Liver (tissue), 9 donors: Measurements from ENCODE around the gene CRACR2B. TPM values are rescaled to one million over a fixed set of nuclear protein-coding genes. Genes with fewer than 3 reads are reported as not detected.

Experiments
- DNase-seq: peaks from one replicate; pipeline ENCODE4 v3.0.0-alpha.2; 2017; ENCODE audit warnings: low spot score
- H3K27ac ChIP-seq, 2 donors: one replicate each; pipeline ENCODE4 v1.7.0; 2013; ENCODE audit warnings: inconsistent platforms in 2 of 2, low read length in 2 of 2, control low read depth in 1 of 2, low read depth in 1 of 2, mild to moderate bottlenecking in 1 of 2
- H3K27me3 ChIP-seq, 4 donors: one replicate each; pipeline versions ENCODE4 v1.6.1 to v1.7.0; 2013; ENCODE audit warnings: low read length in 3 of 4, inconsistent platforms in 1 of 4, mild to moderate bottlenecking in 1 of 4, moderate library complexity in 1 of 4; ENCODE audit not compliant: control insufficient read depth in 4 of 4, insufficient read depth in 4 of 4
- H3K36me3 ChIP-seq, 4 donors: one replicate each; pipeline versions ENCODE4 v1.6.1 to v1.7.0; 2013; ENCODE audit warnings: low read length in 3 of 4, mild to moderate bottlenecking in 3 of 4, low read depth in 1 of 4, moderate library complexity in 1 of 4; ENCODE audit not compliant: control insufficient read depth in 4 of 4, insufficient read depth in 3 of 4
- H3K4me1 ChIP-seq, 4 donors: one replicate each; pipeline versions ENCODE4 v1.6.1 to v1.7.0; 2013; ENCODE audit warnings: low read length in 3 of 4, mild to moderate bottlenecking in 3 of 4, moderate library complexity in 1 of 4; ENCODE audit not compliant: control insufficient read depth in 4 of 4, insufficient read depth in 4 of 4
- H3K4me3 ChIP-seq, 3 donors: one replicate each; pipeline versions ENCODE4 v1.6.1 to v1.7.0; 2013; ENCODE audit warnings: low read length in 3 of 3, control low read depth in 1 of 3, low read depth in 1 of 3, mild to moderate bottlenecking in 1 of 3
- H3K9ac ChIP-seq, 2 donors: one replicate each; pipeline ENCODE4 v1.7.0; 2013; ENCODE audit warnings: low read length in 2 of 2, mild to moderate bottlenecking in 2 of 2, moderate library complexity in 2 of 2, control low read depth in 1 of 2, low read depth in 1 of 2
- H3K9me3 ChIP-seq, 4 donors: one replicate each; pipeline versions ENCODE4 v1.6.1 to v1.7.0; 2013; ENCODE audit warnings: low read length in 3 of 4; ENCODE audit not compliant: control insufficient read depth in 4 of 4
- ATF3 ChIP-seq: IDR thresholded peaks from 2 replicates; pipeline ENCODE4 v1.6.1; 2016; ENCODE audit warnings: antibody characterized with exemption
- CTCF ChIP-seq: fragments of 150-350 bp; IDR thresholded peaks from 2 replicates; pipeline ENCODE4 v1.5.1; 2017; ENCODE audit warnings: improper control_type of control experiment, low read depth, low read length; ENCODE audit not compliant: missing input control
- FOXA2 ChIP-seq: IDR thresholded peaks from 2 replicates; pipeline ENCODE4 v1.6.1; 2016; ENCODE audit warnings: antibody characterized with exemption
- GABPA ChIP-seq, 2 donors: IDR thresholded peaks in 1 of 2; conservative IDR thresholded peaks in 1 of 2; 2 replicates each; pipeline ENCODE4 v1.6.1; 2016; ENCODE audit warnings: antibody characterized with exemption in 2 of 2, mild to moderate bottlenecking in 1 of 2, moderate library complexity in 1 of 2
- HNF4G ChIP-seq: IDR thresholded peaks from 2 replicates; pipeline ENCODE4 v1.6.1; 2016; ENCODE audit warnings: antibody characterized with exemption
- JUND ChIP-seq, 2 donors: IDR thresholded peaks; 2 replicates each; pipeline ENCODE4 v1.6.1; 2016; ENCODE audit warnings: antibody characterized with exemption in 2 of 2
- MAX ChIP-seq: IDR thresholded peaks from 2 replicates; pipeline ENCODE4 v1.6.1; 2016; ENCODE audit warnings: antibody characterized with exemption
- RAD21 ChIP-seq, 2 donors: IDR thresholded peaks; 2 replicates each; pipeline ENCODE4 v1.6.1; 2016; ENCODE audit warnings: antibody characterized with exemption in 2 of 2, mild to moderate bottlenecking in 2 of 2
- REST ChIP-seq: IDR thresholded peaks from 2 replicates; pipeline ENCODE4 v1.6.1; 2016; ENCODE audit warnings: antibody characterized with exemption, mild to moderate bottlenecking
- SP1 ChIP-seq: IDR thresholded peaks from 2 replicates; pipeline ENCODE4 v1.6.1; 2018; ENCODE audit warnings: antibody characterized with exemption, mild to moderate bottlenecking
- YY1 ChIP-seq: IDR thresholded peaks from 2 replicates; pipeline ENCODE4 v1.6.1; 2016; ENCODE audit warnings: antibody characterized with exemption, mild to moderate bottlenecking
- ZBTB33 ChIP-seq: IDR thresholded peaks from 2 replicates; pipeline ENCODE4 v1.6.1; 2016; ENCODE audit warnings: antibody characterized with exemption
- WGBS: extraction: QIAGEN DNeasy Blood & Tissue Kit; methylation state at CpG from one replicate; pipeline ENCODE4 v1.1.7; 2013; 5-methylcytosine and 5-hydroxymethylcytosine counted together
- polyA plus RNA-seq, 2 donors: library from polyadenylated mRNA; stranded (reverse) in 1 of 2; unstranded in 1 of 2; fragments of 200-250 nt in 1 of 2; fragments of >200 nt in 1 of 2; fragmentation: Nextera tagmentation in 1 of 2; extraction: Ambion mirVana in 1 of 2; gene quantifications; one replicate each; pipeline versions ENCODE4 v1.2.1 to v1.2.3, GENCODE V29; 2013 to 2015
- total RNA-seq, 2 donors: library from RNA; depleted of rRNA; stranded (reverse); fragments of >200 nt; gene quantifications; one replicate each; pipeline ENCODE4 v1.2.3, GENCODE V29; 2014
- donor health status: healthy.
- donor health status: healthy.
- donor health status: healthy.
- donor health status: healthy.
- donor health status: healthy.

Gene CRACR2B
- total and polyA plus RNA-seq, 4 donors = 0.14 to 2.9 (median 2.2) TPM

GRCh38 chr11:811446-812245, 16.1 kb upstream of the CRACR2B start:
- H3K4me3 ChIP-seq = no peak overlapping the region
- WGBS = 78% methylated on average over 14 of the region's 14 CpGs
- TF ChIP-seq CTCF (no peak), MAX (no peak), RAD21 (IDR thresholded peaks at IDR 0.05) (peak in 1 of 2 donors; percentile 13)

GRCh38 chr11:812390-812789, 15.3 kb upstream of the CRACR2B start:
- Histone ChIP-seq H3K27ac (no peak overlapping the region), H3K9ac (no peak overlapping the region), H3K4me1 (peaks cover 4 to 27% (median 20%) of the 10 kb centered on the region in 4 donors), H3K9me3 (no peaks in the 10 kb centered on the region), H3K36me3 (peaks cover 5 to 23% (median 19%) of the 10 kb centered on the region in 4 donors), H3K4me3 (no peak overlapping the region), H3K27me3 (no peaks in the 10 kb centered on the region)
- 90% methylated on average over 3 of the region's 3 CpGs for WGBS
- no peak for DNase-seq
- TF ChIP-seq MAX (no peak), YY1 (no peak), REST (no peak), SP1 (no peak), JUND (IDR thresholded peaks at IDR 0.05) (no peak), ZBTB33 (no peak), ATF3 (no peak), HNF4G (no peak), FOXA2 (no peak), GABPA (IDR thresholded peaks at IDR 0.05 in 1 of 2, conservative IDR thresholded peaks at IDR 0.05 in 1 of 2) (no peak), RAD21 (IDR thresholded peaks at IDR 0.05) (no peak)

More at GRCh38 chr11:811446-812245, 16.1 kb upstream of the CRACR2B start:
- H3K9me3 ChIP-seq = no peaks in the 10 kb centered on the region
- DNase-seq = no peak
- no peak overlapping the region for H3K27ac ChIP-seq
- peaks cover 5 to 23% (median 19%) of the 10 kb centered on the region in 4 donors for H3K36me3 ChIP-seq
- no peak overlapping the region for H3K9ac ChIP-seq
- peaks cover 4 to 27% (median 20%) of the 10 kb centered on the region in 4 donors for H3K4me1 ChIP-seq
- no peaks in the 10 kb centered on the region for H3K27me3 ChIP-seq
